Liver (tissue), 3 donors: ENCODE results near the gene ARGLU1.

ENCODE experiments used
- ATF3 ChIP-seq: IDR thresholded peaks from 2 replicates; pipeline ENCODE4 v1.6.1; 2016; ENCODE audit warnings: antibody characterized with exemption
- EGR1 ChIP-seq, 2 donors: IDR thresholded peaks; 2 replicates each; pipeline ENCODE4 v1.6.1; 2016 to 2018; ENCODE audit warnings: antibody characterized with exemption in 2 of 2, low read depth in 2 of 2
- FOXA1 ChIP-seq: IDR thresholded peaks from 2 replicates; pipeline ENCODE4 v1.6.1; 2016; ENCODE audit warnings: antibody characterized with exemption
- GABPA ChIP-seq, 2 donors: IDR thresholded peaks in 1 of 2; conservative IDR thresholded peaks in 1 of 2; 2 replicates each; pipeline ENCODE4 v1.6.1; 2016; ENCODE audit warnings: antibody characterized with exemption in 2 of 2, mild to moderate bottlenecking in 1 of 2, moderate library complexity in 1 of 2
- HNF4G ChIP-seq: IDR thresholded peaks from 2 replicates; pipeline ENCODE4 v1.6.1; 2016; ENCODE audit warnings: antibody characterized with exemption
- NR2F2 ChIP-seq: IDR thresholded peaks from 2 replicates; pipeline ENCODE4 v1.6.1; 2016; ENCODE audit warnings: antibody characterized with exemption
- RAD21 ChIP-seq, 2 donors: IDR thresholded peaks; 2 replicates each; pipeline ENCODE4 v1.6.1; 2016; ENCODE audit warnings: antibody characterized with exemption in 2 of 2, mild to moderate bottlenecking in 2 of 2
- REST ChIP-seq: IDR thresholded peaks from 2 replicates; pipeline ENCODE4 v1.6.1; 2016; ENCODE audit warnings: antibody characterized with exemption, mild to moderate bottlenecking
- SP1 ChIP-seq: IDR thresholded peaks from 2 replicates; pipeline ENCODE4 v1.6.1; 2018; ENCODE audit warnings: antibody characterized with exemption, mild to moderate bottlenecking
- TAF1 ChIP-seq: conservative IDR thresholded peaks from 2 replicates; pipeline ENCODE4 v1.6.1; 2016; ENCODE audit warnings: antibody characterized with exemption, mild to moderate bottlenecking
- YY1 ChIP-seq: IDR thresholded peaks from 2 replicates; pipeline ENCODE4 v1.6.1; 2016; ENCODE audit warnings: antibody characterized with exemption, mild to moderate bottlenecking
- TF ChIP-seq, protein P1 (sequence below): fragments of 150-350 bp; IDR thresholded peaks from 2 replicates; pipeline ENCODE4 v1.5.1; 2017; ENCODE audit warnings: improper control_type of control experiment, low read depth, low read length; ENCODE audit not compliant: missing input control
- TF ChIP-seq, protein P2 (sequence below): IDR thresholded peaks from 2 replicates; pipeline ENCODE4 v1.6.1; 2016; ENCODE audit warnings: antibody characterized with exemption
- donor health status: healthy.
- donor health status: healthy.

DNA sequence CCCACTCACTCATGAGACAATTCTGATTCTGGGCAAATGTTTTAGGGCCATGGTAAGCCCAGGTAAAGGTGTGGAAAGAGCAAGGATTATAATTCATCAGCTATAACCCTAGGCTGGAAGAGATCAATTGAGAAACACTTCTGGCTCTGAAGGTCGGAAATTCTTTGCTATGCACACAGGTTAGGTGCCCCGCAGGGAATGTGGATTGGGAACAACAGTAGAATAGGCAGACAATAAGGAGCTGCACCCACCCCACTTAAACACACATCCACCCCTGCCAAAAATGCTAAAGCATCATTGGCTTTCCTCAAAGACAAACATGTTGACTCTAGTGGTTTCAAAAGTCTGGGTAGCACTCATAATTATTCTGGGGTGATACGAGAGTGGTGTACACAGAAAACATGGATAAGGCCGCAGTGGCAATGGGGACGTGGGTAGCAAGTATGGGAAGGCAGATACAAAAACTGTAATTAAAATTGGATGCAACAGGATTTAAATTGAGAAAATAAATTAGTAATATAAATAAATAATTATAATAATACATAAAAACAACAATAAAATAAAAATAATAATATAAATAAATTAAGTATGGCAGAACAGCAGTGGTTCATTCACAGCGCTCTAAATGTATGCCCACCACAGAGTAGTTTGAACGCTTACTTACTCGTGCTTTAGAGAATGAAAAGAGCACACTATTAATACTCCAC, 41.0 kb downstream of the ARGLU1 start:
- TF ChIP-seq, protein P1, sequence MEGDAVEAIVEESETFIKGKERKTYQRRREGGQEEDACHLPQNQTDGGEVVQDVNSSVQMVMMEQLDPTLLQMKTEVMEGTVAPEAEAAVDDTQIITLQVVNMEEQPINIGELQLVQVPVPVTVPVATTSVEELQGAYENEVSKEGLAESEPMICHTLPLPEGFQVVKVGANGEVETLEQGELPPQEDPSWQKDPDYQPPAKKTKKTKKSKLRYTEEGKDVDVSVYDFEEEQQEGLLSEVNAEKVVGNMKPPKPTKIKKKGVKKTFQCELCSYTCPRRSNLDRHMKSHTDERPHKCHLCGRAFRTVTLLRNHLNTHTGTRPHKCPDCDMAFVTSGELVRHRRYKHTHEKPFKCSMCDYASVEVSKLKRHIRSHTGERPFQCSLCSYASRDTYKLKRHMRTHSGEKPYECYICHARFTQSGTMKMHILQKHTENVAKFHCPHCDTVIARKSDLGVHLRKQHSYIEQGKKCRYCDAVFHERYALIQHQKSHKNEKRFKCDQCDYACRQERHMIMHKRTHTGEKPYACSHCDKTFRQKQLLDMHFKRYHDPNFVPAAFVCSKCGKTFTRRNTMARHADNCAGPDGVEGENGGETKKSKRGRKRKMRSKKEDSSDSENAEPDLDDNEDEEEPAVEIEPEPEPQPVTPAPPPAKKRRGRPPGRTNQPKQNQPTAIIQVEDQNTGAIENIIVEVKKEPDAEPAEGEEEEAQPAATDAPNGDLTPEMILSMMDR, result no peak
- TF ChIP-seq GABPA (IDR thresholded peaks at IDR 0.05 in 1 of 2, conservative IDR thresholded peaks at IDR 0.05 in 1 of 2), result no peak
- no peak for TF ChIP-seq TAF1
- TF ChIP-seq REST, result no peak
- no peak for TF ChIP-seq HNF4G
- TF ChIP-seq EGR1 (IDR thresholded peaks at IDR 0.05; ENCODE audit: low read depth in 2 of 2), result no peak
- no peak for TF ChIP-seq ATF3
- no peak for TF ChIP-seq FOXA1
- TF ChIP-seq NR2F2, result no peak
- TF ChIP-seq RAD21 (IDR thresholded peaks at IDR 0.05), result no peak
- no peak for TF ChIP-seq YY1
- TF ChIP-seq SP1, result no peak
- TF ChIP-seq, protein P2, sequence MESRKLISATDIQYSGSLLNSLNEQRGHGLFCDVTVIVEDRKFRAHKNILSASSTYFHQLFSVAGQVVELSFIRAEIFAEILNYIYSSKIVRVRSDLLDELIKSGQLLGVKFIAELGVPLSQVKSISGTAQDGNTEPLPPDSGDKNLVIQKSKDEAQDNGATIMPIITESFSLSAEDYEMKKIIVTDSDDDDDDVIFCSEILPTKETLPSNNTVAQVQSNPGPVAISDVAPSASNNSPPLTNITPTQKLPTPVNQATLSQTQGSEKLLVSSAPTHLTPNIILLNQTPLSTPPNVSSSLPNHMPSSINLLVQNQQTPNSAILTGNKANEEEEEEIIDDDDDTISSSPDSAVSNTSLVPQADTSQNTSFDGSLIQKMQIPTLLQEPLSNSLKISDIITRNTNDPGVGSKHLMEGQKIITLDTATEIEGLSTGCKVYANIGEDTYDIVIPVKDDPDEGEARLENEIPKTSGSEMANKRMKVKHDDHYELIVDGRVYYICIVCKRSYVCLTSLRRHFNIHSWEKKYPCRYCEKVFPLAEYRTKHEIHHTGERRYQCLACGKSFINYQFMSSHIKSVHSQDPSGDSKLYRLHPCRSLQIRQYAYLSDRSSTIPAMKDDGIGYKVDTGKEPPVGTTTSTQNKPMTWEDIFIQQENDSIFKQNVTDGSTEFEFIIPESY, result no peak
